Measurements from ENCODE around the gene COL10A1.

GRCh38 chr6:116120430-116120829, 5.5 kb downstream of the COL10A1 start:
- TF ChIP-seq, protein P1, sequence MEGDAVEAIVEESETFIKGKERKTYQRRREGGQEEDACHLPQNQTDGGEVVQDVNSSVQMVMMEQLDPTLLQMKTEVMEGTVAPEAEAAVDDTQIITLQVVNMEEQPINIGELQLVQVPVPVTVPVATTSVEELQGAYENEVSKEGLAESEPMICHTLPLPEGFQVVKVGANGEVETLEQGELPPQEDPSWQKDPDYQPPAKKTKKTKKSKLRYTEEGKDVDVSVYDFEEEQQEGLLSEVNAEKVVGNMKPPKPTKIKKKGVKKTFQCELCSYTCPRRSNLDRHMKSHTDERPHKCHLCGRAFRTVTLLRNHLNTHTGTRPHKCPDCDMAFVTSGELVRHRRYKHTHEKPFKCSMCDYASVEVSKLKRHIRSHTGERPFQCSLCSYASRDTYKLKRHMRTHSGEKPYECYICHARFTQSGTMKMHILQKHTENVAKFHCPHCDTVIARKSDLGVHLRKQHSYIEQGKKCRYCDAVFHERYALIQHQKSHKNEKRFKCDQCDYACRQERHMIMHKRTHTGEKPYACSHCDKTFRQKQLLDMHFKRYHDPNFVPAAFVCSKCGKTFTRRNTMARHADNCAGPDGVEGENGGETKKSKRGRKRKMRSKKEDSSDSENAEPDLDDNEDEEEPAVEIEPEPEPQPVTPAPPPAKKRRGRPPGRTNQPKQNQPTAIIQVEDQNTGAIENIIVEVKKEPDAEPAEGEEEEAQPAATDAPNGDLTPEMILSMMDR (IDR thresholded peaks at IDR 0.05) = no peak
- no peak for TF ChIP-seq POLR2A (IDR thresholded peaks at IDR 0.05)

Measured in Peyer's patch (tissue), 4 donors.